Rectal smooth muscle tissue (tissue), 1 donor: Measurements from ENCODE around the gene LRP1.

Experiments used
- H3K27ac ChIP-seq: one replicate; pipeline ENCODE4 v1.7.0; 2013; ENCODE audit warnings: low read depth, low read length, inconsistent platforms
- H3K27me3 ChIP-seq: one replicate; pipeline ENCODE4 v1.7.0; 2013; ENCODE audit warnings: low read length; ENCODE audit not compliant: control insufficient read depth, insufficient read depth
- H3K36me3 ChIP-seq: one replicate; pipeline ENCODE4 v1.7.0; 2013; ENCODE audit warnings: low read length; ENCODE audit not compliant: control insufficient read depth, insufficient read depth
- H3K4me1 ChIP-seq: one replicate; pipeline ENCODE4 v1.7.0; 2013; ENCODE audit warnings: low read length; ENCODE audit not compliant: control insufficient read depth, insufficient read depth
- H3K4me3 ChIP-seq: one replicate; pipeline ENCODE4 v1.7.0; 2013; ENCODE audit warnings: low read length
- H3K9ac ChIP-seq: one replicate; pipeline ENCODE4 v1.7.0; 2013; ENCODE audit warnings: low read length

LRP1 gene

GRCh38 chr12:57098546-57098945 is 29.7 kb upstream of the LRP1 start:
- H3K27ac ChIP-seq = no peak overlapping the region
- no peak overlapping the region for H3K4me3 ChIP-seq
- H3K4me1 ChIP-seq = peaks cover 9% of the 10 kb centered on the region
- no peaks in the 10 kb centered on the region for H3K27me3 ChIP-seq
- H3K36me3 ChIP-seq = peaks cover 40% of the 10 kb centered on the region
- no peak overlapping the region for H3K9ac ChIP-seq

- Histone ChIP-seq H3K27me3 (no peaks in the 10 kb centered on the region), H3K4me1 (peaks cover 6% of the 10 kb centered on the region), H3K9ac (no peak overlapping the region), H3K36me3 (peaks cover 42% of the 10 kb centered on the region), H3K4me3 (no peak overlapping the region), H3K27ac (no peak overlapping the region)
Measured at GRCh38 chr12:57099047-57099714, 29.1 kb upstream of the LRP1 start.

DNA sequence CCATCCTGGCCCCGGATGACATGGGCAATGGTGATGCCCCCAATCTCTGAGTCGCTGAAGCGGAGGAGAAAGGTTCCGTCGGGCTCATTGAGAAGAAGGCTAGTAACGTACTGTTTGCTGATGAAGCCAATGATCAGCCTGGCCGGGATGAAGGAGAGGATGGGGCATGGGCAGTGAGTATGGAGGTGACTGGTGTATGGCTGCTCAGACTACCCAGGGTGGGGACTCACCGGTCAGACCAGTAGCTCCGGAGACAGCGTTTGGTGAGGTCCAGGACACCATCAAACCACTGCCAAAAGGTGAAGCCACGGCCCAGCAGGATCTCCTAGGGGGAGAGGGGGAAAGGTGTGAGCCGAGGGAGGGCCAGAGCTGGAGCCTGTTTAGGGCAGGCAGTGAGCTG is 28.5 kb upstream of the LRP1 start:
- Histone ChIP-seq H3K27ac (no peak overlapping the region), H3K9ac (no peak overlapping the region), H3K4me1 (peaks cover under 1% of the 10 kb centered on the region), H3K4me3 (no peak overlapping the region), H3K27me3 (no peaks in the 10 kb centered on the region), H3K36me3 (peaks cover 42% of the 10 kb centered on the region)

DNA sequence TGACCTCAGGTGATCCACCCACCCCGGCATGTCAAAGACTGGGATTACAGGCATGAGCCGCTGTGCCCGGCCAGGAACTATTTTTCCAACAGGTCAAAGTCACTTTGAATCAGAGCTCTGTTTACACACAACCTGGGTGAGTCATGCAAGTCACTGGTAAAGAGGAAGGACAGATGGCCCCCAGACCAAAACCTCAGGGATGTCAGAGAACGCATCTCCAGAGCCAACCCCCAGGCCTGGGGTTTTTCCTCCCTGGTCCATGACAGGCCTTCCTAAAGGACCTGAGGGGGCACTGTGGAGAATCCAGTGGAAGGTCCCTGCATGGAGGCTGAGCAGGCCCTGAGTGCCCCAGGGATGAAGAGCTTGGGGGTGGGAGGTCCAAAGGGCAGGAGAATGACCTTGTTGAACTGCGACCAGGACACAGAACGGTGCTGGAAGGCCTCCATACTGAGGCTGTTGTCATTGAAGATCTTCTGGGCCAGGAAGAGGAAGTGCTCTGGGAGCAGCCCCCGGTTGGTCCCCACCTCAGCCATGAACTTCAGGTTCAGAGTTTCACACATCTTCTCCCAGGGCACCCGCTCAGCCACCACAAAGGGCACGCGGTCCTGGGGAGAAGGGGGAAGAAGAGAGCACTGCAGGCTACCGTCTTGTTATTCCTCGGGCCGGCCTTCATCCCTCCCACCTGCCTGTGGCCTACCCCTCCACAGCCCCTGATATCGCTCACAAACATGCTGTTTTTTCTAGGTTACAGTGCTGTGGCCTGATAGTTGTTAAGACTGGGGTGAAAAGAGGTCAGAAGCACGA is 26.2 kb upstream of the LRP1 start:
- H3K27ac ChIP-seq = no peak overlapping the region
- no peak overlapping the region for H3K9ac ChIP-seq
- no peak overlapping the region for H3K4me3 ChIP-seq
- no peaks in the 10 kb centered on the region for H3K27me3 ChIP-seq
- no peaks in the 10 kb centered on the region for H3K4me1 ChIP-seq
- H3K36me3 ChIP-seq = peaks cover 40% of the 10 kb centered on the region

DNA sequence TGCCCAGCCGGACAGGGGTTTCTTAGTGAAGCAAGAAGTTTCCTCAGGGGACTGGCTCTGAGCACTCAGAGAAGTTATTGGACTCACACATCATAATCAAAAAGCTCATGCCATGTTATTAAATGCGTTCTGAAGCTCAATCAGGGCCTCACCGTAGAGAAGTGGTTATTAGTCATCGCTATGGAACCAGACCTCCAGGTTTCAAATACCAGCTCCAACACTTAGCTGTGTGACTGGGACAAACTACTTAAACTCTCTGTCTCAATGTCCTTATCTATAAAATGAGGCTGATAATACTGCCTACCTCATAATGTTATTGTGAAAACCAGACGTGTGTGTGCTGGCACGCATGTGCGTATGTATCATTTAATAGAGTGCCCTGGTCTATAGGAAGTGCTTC is 24.4 kb upstream of the LRP1 start:
- Histone ChIP-seq H3K27me3 (no peaks in the 10 kb centered on the region), H3K9ac (no peak overlapping the region), H3K27ac (no peak overlapping the region), H3K36me3 (peaks cover 32% of the 10 kb centered on the region), H3K4me3 (no peak overlapping the region), H3K4me1 (peaks cover 6% of the 10 kb centered on the region)

DNA sequence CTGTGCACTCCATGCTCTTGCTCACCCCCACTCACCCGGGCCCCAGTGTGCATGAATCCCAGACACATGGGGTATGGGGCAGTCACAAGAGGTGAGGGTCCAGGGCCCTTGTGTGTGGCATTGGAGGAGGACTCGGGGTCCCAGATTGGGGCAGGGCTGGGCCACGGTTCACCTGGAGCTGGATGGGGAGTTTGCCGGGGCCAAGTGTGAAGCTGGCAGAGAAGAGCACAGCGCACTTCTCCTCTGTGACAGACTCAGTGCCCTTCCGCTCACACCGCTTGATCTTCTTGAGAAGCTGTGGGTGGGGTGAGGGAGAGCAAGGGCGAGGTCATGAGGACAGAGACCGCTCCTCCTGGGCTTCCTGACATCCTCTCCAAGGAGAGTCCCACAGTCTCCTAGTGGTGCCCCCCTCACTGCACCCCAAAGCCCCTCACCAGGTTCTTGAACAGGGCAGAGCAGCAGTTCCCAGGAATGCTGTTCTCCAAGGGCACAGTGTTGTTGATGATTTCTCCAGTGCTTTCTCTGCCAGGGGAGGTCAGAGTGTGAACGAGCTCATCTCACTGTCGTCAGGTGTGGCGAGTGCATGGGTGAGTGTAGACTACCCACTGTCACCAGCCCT is 23.9 kb upstream of the LRP1 start:
- peaks cover 26% of the 10 kb centered on the region for H3K36me3 ChIP-seq

DNA sequence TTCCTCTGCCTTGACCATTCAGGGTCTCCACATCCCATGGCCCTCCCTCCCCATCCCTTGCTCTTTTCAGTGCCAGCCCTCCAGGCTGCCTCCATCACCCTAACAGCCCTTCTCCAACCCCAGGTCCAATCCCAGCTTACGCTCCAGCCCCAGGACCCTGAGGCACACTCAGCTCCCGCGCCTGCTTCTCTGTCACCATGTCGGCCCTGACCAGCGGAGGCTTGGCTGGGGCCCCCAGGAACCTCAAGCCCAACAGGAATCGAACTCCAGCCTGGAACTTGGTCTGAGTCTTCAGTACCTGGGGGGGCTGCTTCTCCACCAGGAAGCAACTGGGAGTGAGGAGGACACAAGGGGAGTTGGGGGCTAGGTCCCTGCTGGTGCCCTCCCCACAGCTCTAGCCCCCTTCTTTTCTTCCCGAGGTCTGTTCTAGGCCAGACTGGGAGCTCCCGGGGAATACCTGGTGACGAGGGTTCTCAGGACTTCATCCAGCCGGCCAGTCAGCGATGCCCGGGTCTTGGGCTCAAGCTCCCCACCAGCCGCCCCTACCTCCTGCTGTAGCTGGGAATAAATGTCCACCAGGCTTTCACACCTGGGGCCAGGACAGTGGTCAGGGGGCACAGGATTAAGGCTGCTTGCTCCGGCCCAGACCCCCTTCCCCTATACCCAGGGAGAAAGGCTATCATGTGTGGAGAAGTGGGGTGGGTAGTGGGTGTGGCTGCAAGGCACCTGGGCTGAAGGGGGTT is 23.1 kb upstream of the LRP1 start:
- H3K4me1 ChIP-seq = peaks cover 13% of the 10 kb centered on the region
- H3K27ac ChIP-seq = no peak overlapping the region
- H3K36me3 ChIP-seq = peaks cover 21% of the 10 kb centered on the region
- H3K4me3 ChIP-seq = no peak overlapping the region
- no peak overlapping the region for H3K9ac ChIP-seq
- H3K27me3 ChIP-seq = no peaks in the 10 kb centered on the region

More for the DNA sequence above, 23.9 kb upstream of the LRP1 start:
- Histone ChIP-seq H3K27ac (no peak overlapping the region), H3K4me3 (no peak overlapping the region), H3K4me1 (peaks cover 7% of the 10 kb centered on the region), H3K27me3 (no peaks in the 10 kb centered on the region), H3K9ac (no peak overlapping the region)

DNA sequence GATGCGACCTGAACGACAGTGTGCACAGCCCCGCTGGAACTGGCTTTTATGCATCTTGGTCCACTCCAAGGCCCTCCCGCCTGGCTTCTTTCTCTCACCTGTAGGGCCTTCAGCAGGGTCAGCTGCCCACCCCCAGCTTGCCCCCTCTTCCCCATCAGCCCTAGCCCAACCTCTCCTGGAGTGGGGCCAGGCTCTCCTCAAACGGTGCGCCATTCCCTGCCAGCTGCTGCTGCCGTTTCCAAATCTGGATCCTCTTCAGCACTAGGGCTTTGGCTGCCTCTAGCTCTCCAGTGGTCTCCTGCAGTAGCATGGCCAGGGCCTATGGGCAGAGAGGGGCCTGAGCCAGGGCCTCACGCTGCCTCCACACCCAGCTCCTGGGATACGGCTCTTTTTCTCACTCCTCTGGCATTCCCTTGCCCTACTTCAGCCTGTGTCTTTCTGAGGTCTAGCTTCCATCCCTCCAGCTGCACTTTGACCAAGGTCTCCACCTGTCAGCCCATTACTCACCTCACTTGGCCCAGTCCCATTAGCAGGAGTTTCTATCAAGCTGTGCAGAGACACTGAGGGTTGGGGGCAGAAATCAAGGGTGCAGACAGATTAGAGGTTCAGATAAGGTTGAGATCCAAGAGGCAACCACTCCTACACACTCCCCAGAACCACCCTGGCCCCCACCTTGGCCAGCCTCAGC is 22.1 kb upstream of the LRP1 start:
- H3K9ac ChIP-seq = no peak overlapping the region
- H3K27ac ChIP-seq = no peak overlapping the region
- peaks cover 21% of the 10 kb centered on the region for H3K36me3 ChIP-seq
- H3K4me3 ChIP-seq = no peak overlapping the region
- H3K27me3 ChIP-seq = no peaks in the 10 kb centered on the region
- peaks cover 13% of the 10 kb centered on the region for H3K4me1 ChIP-seq

DNA sequence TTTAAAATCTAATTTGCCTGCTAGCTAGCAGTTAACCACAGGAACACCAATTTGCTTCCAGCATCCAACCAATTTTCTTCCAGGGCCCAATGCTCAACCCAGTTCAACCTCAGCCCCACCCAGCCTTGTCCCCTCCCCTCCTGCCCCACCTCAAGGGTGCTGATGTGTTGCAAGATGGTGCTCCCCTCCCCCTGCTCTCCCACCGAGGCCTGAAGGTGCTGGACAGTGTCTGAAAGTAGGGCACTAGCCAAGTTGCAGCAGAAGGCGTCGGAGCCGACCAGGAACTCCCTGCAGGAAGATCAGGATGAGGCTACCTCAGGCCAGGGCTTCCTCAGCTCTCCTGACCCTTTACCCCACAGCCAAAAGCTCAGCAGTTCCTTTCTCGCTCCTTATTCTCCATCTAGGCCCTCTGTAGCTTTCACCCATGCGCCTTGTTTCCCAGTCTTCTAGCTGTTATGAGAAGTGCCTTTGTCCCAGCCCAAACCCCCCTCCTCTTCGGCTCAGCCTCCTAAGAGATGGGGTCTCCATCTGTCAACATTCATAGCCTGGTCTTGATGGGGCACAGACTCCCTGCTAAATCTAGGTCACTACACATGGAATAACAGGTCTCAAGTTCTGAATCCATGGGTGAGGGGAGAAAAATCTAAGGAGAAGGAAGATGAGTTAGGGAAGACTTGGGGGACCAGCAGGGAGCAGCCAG is 20.7 kb upstream of the LRP1 start:
- H3K9ac ChIP-seq = no peak overlapping the region
- no peak overlapping the region for H3K27ac ChIP-seq
- H3K4me3 ChIP-seq = no peak overlapping the region
- H3K4me1 ChIP-seq = peaks cover 16% of the 10 kb centered on the region
- H3K36me3 ChIP-seq = peaks cover 21% of the 10 kb centered on the region
- H3K27me3 ChIP-seq = no peaks in the 10 kb centered on the region

GRCh38 chr12:57109207-57110103 is 18.8 kb upstream of the LRP1 start:
- Histone ChIP-seq H3K9ac (no peak overlapping the region), H3K4me1 (peaks cover 16% of the 10 kb centered on the region), H3K36me3 (peaks cover 18% of the 10 kb centered on the region), H3K27ac (peak overlapping the region; percentile 99), H3K27me3 (no peaks in the 10 kb centered on the region), H3K4me3 (peak overlapping the region; percentile 82)
